GM19468 (cell line): ENCODE results near the gene GABRB2.

Experiments used
- ATAC-seq: cut with Tn5 transposase; IDR thresholded peaks from one replicate; pipeline ENCODE4 v1.9.1; 2021; ENCODE audit warnings: mild to moderate bottlenecking, moderate library complexity, moderate number of reproducible peaks; ENCODE audit not compliant: unreplicated experiment; ENCODE audit errors: extremely low read depth

GABRB2 gene

GRCh38 chr5:161396171-161396570 lies 150.4 kb downstream of the GABRB2 start:
- ATAC-seq = no peak

GRCh38 chr5:161391724-161392123 lies 154.8 kb downstream of the GABRB2 start:
- no peak for ATAC-seq

GRCh38 chr5:161391016-161391415 lies 155.5 kb downstream of the GABRB2 start:
- no peak for ATAC-seq

GRCh38 chr5:161387121-161387520 lies 159.4 kb downstream of the GABRB2 start:
- ATAC-seq = no peak

GRCh38 chr5:161385027-161385426 lies 161.5 kb downstream of the GABRB2 start:
- no peak for ATAC-seq

GRCh38 chr5:161382685-161383084 lies 163.8 kb downstream of the GABRB2 start:
- no peak for ATAC-seq

DNA sequence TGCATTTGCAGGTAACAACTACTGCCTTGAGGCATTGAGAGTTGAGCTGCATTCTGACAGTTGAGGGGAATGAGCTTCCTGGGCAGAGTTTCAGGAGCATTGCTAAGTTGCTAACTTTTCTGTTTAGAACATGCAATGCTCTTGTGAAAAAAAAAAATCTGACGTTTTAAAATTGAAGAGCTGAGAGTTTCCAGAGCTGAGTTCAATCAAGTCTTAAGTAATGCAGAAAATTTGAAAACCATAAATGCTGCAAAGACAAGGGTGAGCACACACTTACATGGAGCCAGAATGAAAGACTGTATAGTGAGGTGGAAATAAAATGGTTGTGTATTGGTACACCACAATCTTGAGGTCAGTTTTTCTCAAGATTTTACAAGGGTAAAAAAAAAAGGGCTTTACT lies 166.0 kb downstream of the GABRB2 start:
- ATAC-seq = no peak

- no peak for ATAC-seq
These were observed 167.8 kb downstream of the GABRB2 start for GRCh38 chr5:161378701-161379100.

GRCh38 chr5:161376034-161376433 lies 170.5 kb downstream of the GABRB2 start:
- ATAC-seq = no peak

- no peak for ATAC-seq
These were observed 173.2 kb downstream of the GABRB2 start for GRCh38 chr5:161373345-161373707.

GRCh38 chr5:161372682-161373344 lies 173.7 kb downstream of the GABRB2 start:
- ATAC-seq = no peak

DNA sequence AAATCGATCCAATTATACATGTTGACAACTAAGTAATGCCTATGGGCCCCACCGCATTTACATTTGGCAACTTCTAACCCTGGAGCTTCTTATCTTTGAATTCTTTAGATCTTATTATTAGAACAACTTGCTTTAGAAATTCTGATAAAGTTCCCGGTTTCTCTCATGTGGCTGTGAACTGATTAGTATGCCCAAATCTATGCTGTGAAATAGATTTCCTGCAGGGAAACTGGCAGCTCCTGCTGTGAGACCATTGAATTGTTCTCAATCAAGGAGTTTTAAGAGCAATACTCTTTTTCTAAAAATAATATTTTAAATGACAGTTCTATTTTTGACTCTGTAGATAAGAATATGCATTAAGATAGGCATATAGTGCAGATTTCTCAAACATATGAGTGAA lies 177.5 kb downstream of the GABRB2 start:
- ATAC-seq = no peak

DNA sequence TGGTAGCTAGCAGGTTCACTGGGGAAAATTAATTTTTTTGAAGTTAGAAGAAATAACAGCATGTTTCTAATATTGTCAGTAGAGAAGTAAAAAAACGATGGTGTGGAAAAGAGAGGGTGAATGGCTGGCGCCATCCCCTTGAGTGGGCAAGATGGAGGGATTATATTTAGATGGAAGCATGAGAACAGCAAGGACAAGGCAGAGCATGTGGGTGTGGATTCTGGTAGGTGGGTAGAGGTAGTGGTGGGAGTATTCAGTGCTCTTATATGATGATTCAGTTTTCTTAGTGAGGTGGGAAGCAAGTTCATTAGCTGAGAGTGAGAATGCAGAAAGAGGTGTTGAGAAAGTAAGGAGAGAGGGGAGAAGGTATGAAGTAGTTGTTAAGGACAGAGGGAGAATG lies 188.1 kb downstream of the GABRB2 start:
- ATAC-seq = no peak

- no peak for ATAC-seq
These were observed 202.3 kb downstream of the GABRB2 start for GRCh38 chr5:161344234-161344633.

DNA sequence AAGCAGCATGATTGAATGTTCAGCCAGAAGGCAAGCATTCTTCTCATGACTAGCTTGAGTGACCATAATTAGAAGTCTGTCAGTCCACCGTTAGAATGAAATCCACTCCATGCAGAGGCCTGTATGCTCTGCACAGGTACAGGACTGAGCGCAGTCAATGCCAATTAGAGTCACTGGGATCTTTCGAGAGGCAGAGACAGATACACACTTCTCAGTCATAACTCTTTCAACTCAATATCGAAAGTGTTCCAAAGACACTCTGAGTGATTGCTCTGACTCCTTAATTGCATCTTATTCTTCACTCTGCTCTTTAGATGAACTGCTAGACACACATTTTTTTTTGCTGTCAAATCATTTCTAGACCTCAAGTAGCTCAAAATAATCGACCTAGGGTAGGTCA lies 203.6 kb downstream of the GABRB2 start:
- ATAC-seq = no peak

- ATAC-seq = no peak
These were observed 206.5 kb downstream of the GABRB2 start for GRCh38 chr5:161340012-161340411.

DNA sequence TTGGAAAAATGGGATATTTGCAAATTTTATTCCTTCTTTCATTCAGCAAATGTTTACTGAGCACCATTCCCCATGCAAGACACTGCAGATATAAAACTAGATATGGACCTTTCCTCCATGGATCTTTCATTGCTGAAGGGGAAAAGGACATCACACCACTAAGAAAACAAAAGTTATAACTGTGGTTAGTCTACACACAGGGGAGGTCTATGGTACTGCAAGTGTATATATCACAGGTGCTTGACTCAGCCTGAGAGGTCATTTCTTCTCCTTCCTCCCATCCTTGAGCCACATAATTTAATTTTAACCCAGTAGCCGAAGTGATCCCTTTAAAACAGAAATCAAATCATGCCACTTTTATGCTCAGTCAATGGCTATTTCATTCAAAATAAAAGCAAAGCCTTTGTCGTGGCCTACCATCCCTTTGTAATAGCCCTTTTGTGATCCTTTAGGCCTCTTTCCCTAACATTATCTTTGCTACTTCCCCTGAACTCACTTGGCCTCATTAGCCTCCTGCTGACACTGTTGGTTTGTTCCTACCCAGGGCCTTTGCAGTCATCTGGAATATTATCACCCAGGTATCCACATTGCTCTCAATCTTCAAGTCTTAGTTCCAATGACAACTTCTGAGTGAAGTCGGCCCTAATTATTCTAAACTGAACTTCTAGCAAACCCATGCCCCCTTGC lies 213.2 kb downstream of the GABRB2 start:
- no peak for ATAC-seq

DNA sequence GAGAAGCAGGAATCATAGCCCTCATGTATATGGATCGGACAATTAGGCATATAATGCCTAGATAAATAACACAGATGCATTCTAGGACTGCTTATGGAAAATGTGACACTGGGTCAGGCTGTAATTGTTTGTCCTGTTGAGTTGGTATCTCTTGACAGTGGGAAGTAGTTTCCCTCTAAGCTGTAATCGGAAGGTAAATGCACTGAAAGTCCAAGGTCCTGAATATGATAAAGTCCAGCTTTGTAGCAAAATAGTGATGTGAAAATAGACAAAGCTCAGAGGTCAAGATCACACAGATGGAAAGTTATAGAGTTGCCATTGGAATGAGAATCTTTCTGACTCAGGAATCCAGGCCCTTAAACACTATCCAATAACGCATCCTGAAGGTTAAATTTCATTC lies 214.2 kb downstream of the GABRB2 start:
- no peak for ATAC-seq

- ATAC-seq = no peak
These were observed 232.5 kb downstream of the GABRB2 start for GRCh38 chr5:161314033-161314432.

DNA sequence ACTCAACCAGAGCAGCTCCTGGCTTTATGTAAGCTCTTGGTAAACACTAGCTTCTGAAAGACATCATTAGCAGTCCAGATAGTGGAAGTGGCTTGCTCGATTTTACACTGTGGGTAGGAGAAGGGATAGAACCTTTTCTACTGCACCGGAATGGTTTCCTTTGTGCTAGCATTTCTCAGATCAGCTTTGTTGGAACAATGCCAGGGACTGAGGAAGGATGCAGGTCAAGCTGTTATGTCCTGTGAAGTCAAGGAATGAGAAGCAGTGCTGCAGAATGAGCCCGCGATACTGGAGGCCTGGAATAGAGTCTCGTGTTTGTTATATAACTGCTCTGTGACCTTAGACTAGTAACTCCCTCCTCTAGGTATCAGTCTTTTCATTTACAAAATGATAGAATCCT lies 233.6 kb downstream of the GABRB2 start:
- no peak for ATAC-seq

DNA sequence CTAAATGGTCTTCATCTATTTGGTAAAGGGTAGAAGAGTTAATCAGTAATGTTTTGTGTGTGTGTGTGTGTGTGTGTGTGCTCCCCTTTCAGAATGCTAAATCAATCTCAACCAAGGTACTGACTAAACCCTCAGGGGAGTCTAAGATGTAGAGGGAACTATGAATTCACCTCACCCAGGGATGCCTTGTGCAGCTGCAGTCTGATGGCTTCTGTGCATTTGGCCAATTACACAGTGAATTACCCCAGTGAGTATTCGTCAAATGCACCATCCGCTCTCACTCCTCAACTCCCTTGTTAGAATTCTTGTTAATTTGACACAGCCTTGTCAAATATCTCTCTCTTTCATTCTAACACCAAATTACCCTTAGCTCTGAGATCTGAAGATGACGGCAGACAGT lies 234.6 kb downstream of the GABRB2 start:
- ATAC-seq = no peak

DNA sequence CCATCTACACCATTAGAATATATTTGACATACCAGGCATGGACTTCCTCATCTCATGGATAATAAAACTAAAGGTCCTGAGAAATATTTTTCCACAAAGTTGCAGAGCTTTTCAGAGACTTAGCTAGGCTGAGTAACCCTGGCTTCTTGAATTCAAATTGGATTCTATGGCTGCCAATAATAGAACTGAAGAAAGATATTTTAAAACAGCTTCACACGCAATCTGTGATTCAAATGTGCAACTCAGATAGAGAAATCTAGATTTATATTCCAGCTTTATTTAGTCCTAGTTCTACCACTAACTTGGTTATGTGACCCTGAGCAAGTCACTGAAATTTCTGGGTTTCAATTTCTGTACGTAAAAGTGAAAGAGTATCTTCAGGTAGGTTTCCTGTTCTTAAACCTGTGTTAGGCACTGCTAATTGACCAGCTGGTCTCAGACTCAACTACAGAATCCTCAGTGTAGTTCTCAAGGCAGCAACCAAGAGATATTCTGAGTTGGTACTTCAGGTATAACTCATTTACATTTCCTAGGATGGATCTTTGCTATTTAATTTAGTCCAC lies 235.3 kb downstream of the GABRB2 start:
- ATAC-seq = peak; percentile 93
